ENCODE results near the gene PRR19.

The PRR19 gene

GRCh38 chr19:42270346-42271044 is 31.4 kb upstream of the PRR19 start:
- no CpG with 5 or more reads among the region's 18 CpGs for WGBS (ENCODE audit: extremely low coverage, insufficient coverage, low lambda C conversion rate)
- Histone ChIP-seq H3K27me3 (ENCODE audit: insufficient read depth, low read length, poor library complexity) (no peaks in the 10 kb centered on the region), H3K4me2 (ENCODE audit: low read length) (no peak overlapping the region), H2BK5ac (ENCODE audit: low read length) (no peak overlapping the region), H3K4me1 (ENCODE audit: control insufficient read depth, low read depth, low read length) (peaks cover 2% of the 10 kb centered on the region), H4K8ac (ENCODE audit: low read depth, low read length) (no peak overlapping the region), H3K4ac (ENCODE audit: low read depth, low read length) (no peak overlapping the region), H2BK120ac (ENCODE audit: low read depth, low read length) (no peak overlapping the region), H3K36me3 (ENCODE audit: control insufficient read depth, insufficient read depth, low read length) (peaks cover 2% of the 10 kb centered on the region), H2BK15ac (replicated peaks; ENCODE audit: low read depth) (no peak overlapping the region), H3K79me1 (ENCODE audit: low read length) (peaks cover 7% of the 10 kb centered on the region), H4K5ac (ENCODE audit: low read length) (no peak overlapping the region), H2AK5ac (ENCODE audit: low read length) (no peak overlapping the region), H3K27ac (ENCODE audit: low read depth, low read length) (no peak overlapping the region), H3K56ac (ENCODE audit: low read length) (peak overlapping the region; percentile 76), H3K18ac (ENCODE audit: low read length) (no peak overlapping the region), H3K4me3 (ENCODE audit: low read length) (no peak overlapping the region), H3K79me2 (ENCODE audit: control insufficient read depth, insufficient read depth, low read length) (no peaks in the 10 kb centered on the region), H3K9ac (ENCODE audit: low read length) (peak overlapping the region; percentile 36), H3K23ac (ENCODE audit: low read length) (no peak overlapping the region)
- DNase-seq, result no peak

GRCh38 chr19:42271045-42271419 is 30.9 kb upstream of the PRR19 start:
- no peak for DNase-seq
- H3K4ac ChIP-seq (ENCODE audit: low read depth, low read length), result no peak overlapping the region
- peaks cover 7% of the 10 kb centered on the region for H3K79me1 ChIP-seq (ENCODE audit: low read length)
- H3K9ac ChIP-seq (ENCODE audit: low read length), result no peak overlapping the region
- no peak overlapping the region for H2BK15ac ChIP-seq (replicated peaks; ENCODE audit: low read depth)
- H3K27me3 ChIP-seq (ENCODE audit: insufficient read depth, low read length, poor library complexity), result no peaks in the 10 kb centered on the region
- H3K79me2 ChIP-seq (ENCODE audit: control insufficient read depth, insufficient read depth, low read length), result no peaks in the 10 kb centered on the region
- no peak overlapping the region for H3K56ac ChIP-seq (ENCODE audit: low read length)
- no peak overlapping the region for H2BK120ac ChIP-seq (ENCODE audit: low read depth, low read length)
- no peak overlapping the region for H3K4me3 ChIP-seq (ENCODE audit: low read length)
- no peak overlapping the region for H4K5ac ChIP-seq (ENCODE audit: low read length)
- peaks cover 2% of the 10 kb centered on the region for H3K36me3 ChIP-seq (ENCODE audit: control insufficient read depth, insufficient read depth, low read length)
- no peak overlapping the region for H2AK5ac ChIP-seq (ENCODE audit: low read length)
- H2BK5ac ChIP-seq (ENCODE audit: low read length), result no peak overlapping the region
- no peak overlapping the region for H3K4me2 ChIP-seq (ENCODE audit: low read length)
- H3K4me1 ChIP-seq (ENCODE audit: control insufficient read depth, low read depth, low read length), result peaks cover 2% of the 10 kb centered on the region
- no peak overlapping the region for H3K23ac ChIP-seq (ENCODE audit: low read length)
- no peak overlapping the region for H3K27ac ChIP-seq (ENCODE audit: low read depth, low read length)
- no CpG with 5 or more reads among the region's 3 CpGs for WGBS (ENCODE audit: extremely low coverage, insufficient coverage, low lambda C conversion rate)
- no peak overlapping the region for H4K8ac ChIP-seq (ENCODE audit: low read depth, low read length)
- H3K18ac ChIP-seq (ENCODE audit: low read length), result no peak overlapping the region

- Histone ChIP-seq H3K79me1 (ENCODE audit: low read length) (peaks cover 7% of the 10 kb centered on the region), H3K23ac (ENCODE audit: low read length) (no peak overlapping the region), H4K5ac (ENCODE audit: low read length) (no peak overlapping the region), H3K4me2 (ENCODE audit: low read length) (no peak overlapping the region), H3K36me3 (ENCODE audit: control insufficient read depth, insufficient read depth, low read length) (peaks cover 2% of the 10 kb centered on the region), H3K56ac (ENCODE audit: low read length) (no peak overlapping the region), H2BK120ac (ENCODE audit: low read depth, low read length) (no peak overlapping the region), H3K18ac (ENCODE audit: low read length) (no peak overlapping the region), H3K4me3 (ENCODE audit: low read length) (no peak overlapping the region), H3K4ac (ENCODE audit: low read depth, low read length) (no peak overlapping the region), H3K4me1 (ENCODE audit: control insufficient read depth, low read depth, low read length) (peaks cover 2% of the 10 kb centered on the region), H3K79me2 (ENCODE audit: control insufficient read depth, insufficient read depth, low read length) (no peaks in the 10 kb centered on the region), H4K8ac (ENCODE audit: low read depth, low read length) (no peak overlapping the region), H2AK5ac (ENCODE audit: low read length) (no peak overlapping the region), H2BK5ac (ENCODE audit: low read length) (no peak overlapping the region), H2BK15ac (replicated peaks; ENCODE audit: low read depth) (no peak overlapping the region), H3K27me3 (ENCODE audit: insufficient read depth, low read length, poor library complexity) (no peaks in the 10 kb centered on the region), H3K9ac (ENCODE audit: low read length) (no peak overlapping the region), H3K27ac (ENCODE audit: low read depth, low read length) (no peak overlapping the region)
- DNase-seq, result no peak
- no CpG with 5 or more reads among the region's 35 CpGs for WGBS (ENCODE audit: extremely low coverage, insufficient coverage, low lambda C conversion rate)
Measured at GRCh38 chr19:42271861-42272534, 29.9 kb upstream of the PRR19 start.

GRCh38 chr19:42272535-42272897 is 29.4 kb upstream of the PRR19 start:
- Histone ChIP-seq H3K79me1 (ENCODE audit: low read length) (peaks cover 7% of the 10 kb centered on the region), H3K36me3 (ENCODE audit: control insufficient read depth, insufficient read depth, low read length) (peaks cover 2% of the 10 kb centered on the region), H3K27ac (ENCODE audit: low read depth, low read length) (no peak overlapping the region), H3K4me3 (ENCODE audit: low read length) (no peak overlapping the region), H4K5ac (ENCODE audit: low read length) (no peak overlapping the region), H3K56ac (ENCODE audit: low read length) (no peak overlapping the region), H3K9ac (ENCODE audit: low read length) (no peak overlapping the region), H2BK15ac (replicated peaks; ENCODE audit: low read depth) (no peak overlapping the region), H2BK120ac (ENCODE audit: low read depth, low read length) (no peak overlapping the region), H3K79me2 (ENCODE audit: control insufficient read depth, insufficient read depth, low read length) (no peaks in the 10 kb centered on the region), H3K18ac (ENCODE audit: low read length) (no peak overlapping the region), H3K4ac (ENCODE audit: low read depth, low read length) (no peak overlapping the region), H3K4me2 (ENCODE audit: low read length) (no peak overlapping the region), H2BK5ac (ENCODE audit: low read length) (no peak overlapping the region), H3K27me3 (ENCODE audit: insufficient read depth, low read length, poor library complexity) (no peaks in the 10 kb centered on the region), H4K8ac (ENCODE audit: low read depth, low read length) (no peak overlapping the region), H3K4me1 (ENCODE audit: control insufficient read depth, low read depth, low read length) (peaks cover 2% of the 10 kb centered on the region), H2AK5ac (ENCODE audit: low read length) (no peak overlapping the region), H3K23ac (ENCODE audit: low read length) (no peak overlapping the region)
- WGBS (ENCODE audit: extremely low coverage, insufficient coverage, low lambda C conversion rate), result no CpG with 5 or more reads among the region's 9 CpGs
- DNase-seq, result no peak

GRCh38 chr19:42272989-42273406 is 28.9 kb upstream of the PRR19 start:
- Histone ChIP-seq H2BK120ac (ENCODE audit: low read depth, low read length) (no peak overlapping the region), H3K4ac (ENCODE audit: low read depth, low read length) (no peak overlapping the region), H2AK5ac (ENCODE audit: low read length) (no peak overlapping the region), H4K8ac (ENCODE audit: low read depth, low read length) (no peak overlapping the region), H3K23ac (ENCODE audit: low read length) (no peak overlapping the region), H3K79me2 (ENCODE audit: control insufficient read depth, insufficient read depth, low read length) (no peaks in the 10 kb centered on the region), H3K9ac (ENCODE audit: low read length) (no peak overlapping the region), H3K4me3 (ENCODE audit: low read length) (no peak overlapping the region), H3K79me1 (ENCODE audit: low read length) (peaks cover 7% of the 10 kb centered on the region), H3K18ac (ENCODE audit: low read length) (no peak overlapping the region), H3K56ac (ENCODE audit: low read length) (no peak overlapping the region), H3K27me3 (ENCODE audit: insufficient read depth, low read length, poor library complexity) (no peaks in the 10 kb centered on the region), H3K36me3 (ENCODE audit: control insufficient read depth, insufficient read depth, low read length) (peaks cover 2% of the 10 kb centered on the region), H2BK5ac (ENCODE audit: low read length) (no peak overlapping the region), H3K4me2 (ENCODE audit: low read length) (no peak overlapping the region), H4K5ac (ENCODE audit: low read length) (no peak overlapping the region), H2BK15ac (replicated peaks; ENCODE audit: low read depth) (no peak overlapping the region), H3K4me1 (ENCODE audit: control insufficient read depth, low read depth, low read length) (peaks cover 2% of the 10 kb centered on the region), H3K27ac (ENCODE audit: low read depth, low read length) (no peak overlapping the region)
- no peak for DNase-seq
- no CpG with 5 or more reads among the region's 23 CpGs for WGBS (ENCODE audit: extremely low coverage, insufficient coverage, low lambda C conversion rate)
